ENCODE results near the gene CHRM5.

Gene CHRM5

GRCh38 chr15:33968224-33968623 lies at the start of gene CHRM5:
Gene CHRM5, plus strand, starts transcription at chr15:33968497. Its CDS starts 94,221 bp downstream, at chr15:34062718.
- no peak for DNase-seq

- no peak for DNase-seq
Measured at GRCh38 chr15:33923446-33923845, 44.9 kb upstream of the CHRM5 start.

GRCh38 chr15:33926260-33926659 lies 42.0 kb upstream of the CHRM5 start:
- no peak for DNase-seq

- DNase-seq, result no peak
Measured at GRCh38 chr15:33932734-33933133, 35.6 kb upstream of the CHRM5 start.

GRCh38 chr15:33934396-33934795 lies 33.9 kb upstream of the CHRM5 start:
- DNase-seq, result no peak

GRCh38 chr15:33934921-33935320 lies 33.4 kb upstream of the CHRM5 start:
- DNase-seq, result no peak

GRCh38 chr15:33941279-33942063 lies 26.8 kb upstream of the CHRM5 start:
- no peak for DNase-seq

GRCh38 chr15:33946152-33946551 lies 22.1 kb upstream of the CHRM5 start:
- no peak for DNase-seq

- no peak for DNase-seq
Measured at GRCh38 chr15:33955945-33956344, 12.4 kb upstream of the CHRM5 start.

- no peak for DNase-seq
Measured at GRCh38 chr15:33956397-33956796, 11.9 kb upstream of the CHRM5 start.

- DNase-seq, result no peak
Measured at GRCh38 chr15:33959844-33960548, 8.3 kb upstream of the CHRM5 start.

- DNase-seq, result no peak
Measured at GRCh38 chr15:33960549-33960935, 7.8 kb upstream of the CHRM5 start.

GRCh38 chr15:33963831-33964664 lies 4.2 kb upstream of the CHRM5 start:
- no peak for DNase-seq

- no peak for DNase-seq
Measured at GRCh38 chr15:33964665-33965040, 3.6 kb upstream of the CHRM5 start.

GRCh38 chr15:33968821-33969220 lies 524 bp downstream of the CHRM5 start:
- no peak for DNase-seq

GRCh38 chr15:33971811-33972210 lies 3.5 kb downstream of the CHRM5 start:
- no peak for DNase-seq

GRCh38 chr15:33975022-33975565 lies 6.8 kb downstream of the CHRM5 start:
- DNase-seq, result no peak

GRCh38 chr15:33980159-33980558 lies 11.9 kb downstream of the CHRM5 start:
- DNase-seq, result no peak

GRCh38 chr15:33982516-33982915 lies 14.2 kb downstream of the CHRM5 start:
- no peak for DNase-seq

- no peak for DNase-seq
Measured at GRCh38 chr15:33985287-33985686, 17.0 kb downstream of the CHRM5 start.

- no peak for DNase-seq
Measured at GRCh38 chr15:33985751-33986150, 17.5 kb downstream of the CHRM5 start.

GRCh38 chr15:33987444-33987843 lies 19.1 kb downstream of the CHRM5 start:
- DNase-seq, result no peak

- DNase-seq, result no peak
Measured at GRCh38 chr15:33988384-33988783, 20.1 kb downstream of the CHRM5 start.

Measured in cerebellar nuclear complex (tissue), 1 donor.